ENCODE data around the gene DAB2. TPM values are rescaled to one million over a fixed set of nuclear protein-coding genes. Genes with fewer than 3 reads are reported as not detected.

Gene DAB2
- total and polyA plus RNA-seq, 4 donors, result 21.9 to 255 (median 77.6) TPM

GRCh38 chr5:39371367-39371635 lies 53.5 kb downstream of the DAB2 start:
- no peak overlapping the region for H3K27ac ChIP-seq (ENCODE audit: low read depth in 1 of 2, low read length in 2 of 2)
- WGBS, 2 donors, result 87 to 90% methylated on average over 3 of the region's 3 CpGs
- no peak for DNase-seq
- intact Hi-C loops (cut with DNase I), result no loop called here
- peaks cover 0 to 5% of the 10 kb centered on the region in 2 donors for H3K36me3 ChIP-seq (ENCODE audit: control insufficient read depth in 1 of 2, insufficient read depth in 2 of 2, low read length in 1 of 2)
- H3K4me1 ChIP-seq (ENCODE audit: control insufficient read depth in 1 of 2, insufficient read depth in 2 of 2, low read length in 2 of 2), result no peaks in the 10 kb centered on the region
- no peak overlapping the region for H3K4me3 ChIP-seq (ENCODE audit: low read length in 2 of 2)
- ATAC-seq (ENCODE audit: low FRiP score), result no peak
- no peaks in the 10 kb centered on the region for H3K27me3 ChIP-seq (ENCODE audit: control insufficient read depth in 1 of 2, insufficient read depth in 2 of 2, low read length in 1 of 2)
- no peaks in the 10 kb centered on the region for H3K9me3 ChIP-seq (ENCODE audit: control insufficient read depth, low read length)

GRCh38 chr5:39370555-39371366 lies 54.0 kb downstream of the DAB2 start:
- intact Hi-C loops (cut with DNase I), result no loop called here
- Histone ChIP-seq H3K27ac (ENCODE audit: low read depth in 1 of 2, low read length in 2 of 2) (no peak overlapping the region), H3K36me3 (ENCODE audit: control insufficient read depth in 1 of 2, insufficient read depth in 2 of 2, low read length in 1 of 2) (peaks cover 0 to 5% of the 10 kb centered on the region in 2 donors), H3K27me3 (ENCODE audit: control insufficient read depth in 1 of 2, insufficient read depth in 2 of 2, low read length in 1 of 2) (no peaks in the 10 kb centered on the region), H3K4me3 (ENCODE audit: low read length in 2 of 2) (no peak overlapping the region), H3K4me1 (ENCODE audit: control insufficient read depth in 1 of 2, insufficient read depth in 2 of 2, low read length in 2 of 2) (no peaks in the 10 kb centered on the region), H3K9me3 (ENCODE audit: control insufficient read depth, low read length) (no peaks in the 10 kb centered on the region)
- ATAC-seq (ENCODE audit: low FRiP score) (peak; percentile 26), DNase-seq (no peak)
- WGBS, 2 donors, result 77 to 78% methylated on average over 10 of the region's 10 CpGs

- WGBS, 2 donors, result 79% methylated on average over 5 of the region's 5 CpGs
- no peaks in the 10 kb centered on the region for H3K4me1 ChIP-seq (ENCODE audit: control insufficient read depth in 1 of 2, insufficient read depth in 2 of 2, low read length in 2 of 2)
- no peaks in the 10 kb centered on the region for H3K27me3 ChIP-seq (ENCODE audit: control insufficient read depth in 1 of 2, insufficient read depth in 2 of 2, low read length in 1 of 2)
- ATAC-seq (ENCODE audit: low FRiP score), result no peak
- peaks cover 0 to 5% of the 10 kb centered on the region in 2 donors for H3K36me3 ChIP-seq (ENCODE audit: control insufficient read depth in 1 of 2, insufficient read depth in 2 of 2, low read length in 1 of 2)
- intact Hi-C loops (cut with DNase I), result no loop called here
- no peak overlapping the region for H3K4me3 ChIP-seq (ENCODE audit: low read length in 2 of 2)
- DNase-seq, result no peak
- H3K9me3 ChIP-seq (ENCODE audit: control insufficient read depth, low read length), result no peaks in the 10 kb centered on the region
- H3K27ac ChIP-seq (ENCODE audit: low read depth in 1 of 2, low read length in 2 of 2), result no peak overlapping the region
Observed at GRCh38 chr5:39369123-39369815, 55.5 kb downstream of the DAB2 start.

- no peak for ATAC-seq (ENCODE audit: low FRiP score)
- H3K27ac ChIP-seq (ENCODE audit: low read depth in 1 of 2, low read length in 2 of 2), result no peak overlapping the region
- 44 to 50% methylated on average over 4 of the region's 4 CpGs for WGBS, 2 donors
- H3K36me3 ChIP-seq (ENCODE audit: control insufficient read depth in 1 of 2, insufficient read depth in 2 of 2, low read length in 1 of 2), result peaks cover 0 to 5% of the 10 kb centered on the region in 2 donors
- no peaks in the 10 kb centered on the region for H3K4me1 ChIP-seq (ENCODE audit: control insufficient read depth in 1 of 2, insufficient read depth in 2 of 2, low read length in 2 of 2)
- no peaks in the 10 kb centered on the region for H3K27me3 ChIP-seq (ENCODE audit: control insufficient read depth in 1 of 2, insufficient read depth in 2 of 2, low read length in 1 of 2)
- DNase-seq, result no peak
- intact Hi-C loops (cut with DNase I), result no loop called here
- no peaks in the 10 kb centered on the region for H3K9me3 ChIP-seq (ENCODE audit: control insufficient read depth, low read length)
- no peak overlapping the region for H3K4me3 ChIP-seq (ENCODE audit: low read length in 2 of 2)
Observed at GRCh38 chr5:39368116-39368515, 56.7 kb downstream of the DAB2 start.

- no peaks in the 10 kb centered on the region for H3K9me3 ChIP-seq (ENCODE audit: control insufficient read depth, low read length)
- no peaks in the 10 kb centered on the region for H3K4me1 ChIP-seq (ENCODE audit: control insufficient read depth in 1 of 2, insufficient read depth in 2 of 2, low read length in 2 of 2)
- H3K27me3 ChIP-seq (ENCODE audit: control insufficient read depth in 1 of 2, insufficient read depth in 2 of 2, low read length in 1 of 2), result no peaks in the 10 kb centered on the region
- 68 to 79% methylated on average over 3 of the region's 3 CpGs for WGBS, 2 donors
- no peak overlapping the region for H3K27ac ChIP-seq (ENCODE audit: low read depth in 1 of 2, low read length in 2 of 2)
- no peak overlapping the region for H3K4me3 ChIP-seq (ENCODE audit: low read length in 2 of 2)
- no peak for DNase-seq
- H3K36me3 ChIP-seq (ENCODE audit: control insufficient read depth in 1 of 2, insufficient read depth in 2 of 2, low read length in 1 of 2), result peaks cover 0 to 5% of the 10 kb centered on the region in 2 donors
- intact Hi-C loops (cut with DNase I), result no loop called here
- ATAC-seq (ENCODE audit: low FRiP score), result no peak
Observed at GRCh38 chr5:39367711-39368110, 57.1 kb downstream of the DAB2 start.

- H3K4me1 ChIP-seq (ENCODE audit: control insufficient read depth in 1 of 2, insufficient read depth in 2 of 2, low read length in 2 of 2), result no peaks in the 10 kb centered on the region
- no peaks in the 10 kb centered on the region for H3K27me3 ChIP-seq (ENCODE audit: control insufficient read depth in 1 of 2, insufficient read depth in 2 of 2, low read length in 1 of 2)
- H3K36me3 ChIP-seq (ENCODE audit: control insufficient read depth in 1 of 2, insufficient read depth in 2 of 2, low read length in 1 of 2), result no peaks in the 10 kb centered on the region
- ATAC-seq (ENCODE audit: low FRiP score) (no peak), DNase-seq (no peak)
- 73 to 78% methylated on average over 6 of the region's 6 CpGs for WGBS, 2 donors
- intact Hi-C loops (cut with DNase I), result no loop called here
- no peak within 1 kb of the TSS for H3K4me3 ChIP-seq (ENCODE audit: low read length in 2 of 2)
- H3K9me3 ChIP-seq (ENCODE audit: control insufficient read depth, low read length), result no peaks in the 10 kb centered on the region
- H3K27ac ChIP-seq (ENCODE audit: low read depth in 1 of 2, low read length in 2 of 2), result no peak within 1 kb of the TSS
Observed at GRCh38 chr5:39364367-39364766, 60.4 kb downstream of the DAB2 start, which contains the start of gene C9. Gene C9 (minus strand): TSS chr5:39364495. CDS start chr5:39364464, 31 bp downstream.

DNA sequence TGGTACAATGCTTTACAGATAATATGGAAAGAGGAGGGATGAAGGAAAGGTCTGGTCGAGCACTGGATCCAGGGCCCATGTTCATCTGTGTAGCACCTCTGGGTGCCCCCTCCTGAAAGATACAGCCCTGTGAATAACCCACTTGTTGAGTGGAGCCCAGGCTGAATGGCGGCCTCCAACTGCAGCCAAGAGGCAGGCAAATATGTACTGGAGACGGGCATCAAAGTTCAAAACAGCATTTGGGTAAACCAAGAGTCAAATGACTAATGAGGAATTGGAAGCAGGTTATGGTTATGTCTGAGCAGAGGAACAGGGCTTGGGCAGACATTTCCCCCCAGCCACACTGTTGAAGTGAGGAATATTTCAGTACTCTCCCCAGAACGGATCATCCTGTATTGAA lies 61.6 kb downstream of the DAB2 start:
- intact Hi-C loops (cut with DNase I), result no loop called here
- H3K4me1 ChIP-seq (ENCODE audit: control insufficient read depth in 1 of 2, insufficient read depth in 2 of 2, low read length in 2 of 2), result no peaks in the 10 kb centered on the region
- WGBS, 2 donors, result 83 to 89% methylated on average over 4 of the region's 4 CpGs
- H3K9me3 ChIP-seq (ENCODE audit: control insufficient read depth, low read length), result no peaks in the 10 kb centered on the region
- no peaks in the 10 kb centered on the region for H3K27me3 ChIP-seq (ENCODE audit: control insufficient read depth in 1 of 2, insufficient read depth in 2 of 2, low read length in 1 of 2)
- no peaks in the 10 kb centered on the region for H3K36me3 ChIP-seq (ENCODE audit: control insufficient read depth in 1 of 2, insufficient read depth in 2 of 2, low read length in 1 of 2)
- no peak for DNase-seq
- no peak overlapping the region for H3K27ac ChIP-seq (ENCODE audit: low read depth in 1 of 2, low read length in 2 of 2)
- H3K4me3 ChIP-seq (ENCODE audit: low read length in 2 of 2), result no peak overlapping the region
- no peak for ATAC-seq (ENCODE audit: low FRiP score)

GRCh38 chr5:39362646-39363045 lies 62.1 kb downstream of the DAB2 start:
- ATAC-seq (ENCODE audit: low FRiP score) (no peak), DNase-seq (no peak)
- H3K36me3 ChIP-seq (ENCODE audit: control insufficient read depth in 1 of 2, insufficient read depth in 2 of 2, low read length in 1 of 2), result no peaks in the 10 kb centered on the region
- H3K27me3 ChIP-seq (ENCODE audit: control insufficient read depth in 1 of 2, insufficient read depth in 2 of 2, low read length in 1 of 2), result no peaks in the 10 kb centered on the region
- H3K9me3 ChIP-seq (ENCODE audit: control insufficient read depth, low read length), result no peaks in the 10 kb centered on the region
- no peaks in the 10 kb centered on the region for H3K4me1 ChIP-seq (ENCODE audit: control insufficient read depth in 1 of 2, insufficient read depth in 2 of 2, low read length in 2 of 2)
- no peak overlapping the region for H3K27ac ChIP-seq (ENCODE audit: low read depth in 1 of 2, low read length in 2 of 2)
- 74 to 80% methylated on average over 8 of the region's 8 CpGs for WGBS, 2 donors
- H3K4me3 ChIP-seq (ENCODE audit: low read length in 2 of 2), result no peak overlapping the region
- intact Hi-C loops (cut with DNase I), result no loop called here

DNA sequence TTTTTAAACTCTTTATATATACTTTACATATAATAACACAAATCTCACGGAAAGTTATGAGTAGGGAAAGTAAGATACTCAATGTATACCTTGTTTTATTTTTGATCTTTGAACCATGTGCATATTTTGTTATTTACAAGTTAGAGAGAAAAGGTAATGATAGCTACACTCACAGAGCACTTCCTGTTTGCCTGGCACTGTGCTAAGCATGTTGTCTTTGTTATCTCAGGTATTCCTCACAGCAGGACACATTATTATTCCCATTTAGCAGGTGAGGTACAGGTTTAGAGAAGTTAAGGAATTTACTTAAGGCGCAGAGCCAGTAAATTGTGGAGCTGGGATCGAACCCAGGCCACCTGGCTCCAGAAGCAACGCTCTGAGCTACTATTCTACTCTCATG lies 63.5 kb downstream of the DAB2 start:
- 82 to 90% methylated on average over 4 of the region's 4 CpGs for WGBS, 2 donors
- H3K36me3 ChIP-seq (ENCODE audit: control insufficient read depth in 1 of 2, insufficient read depth in 2 of 2, low read length in 1 of 2), result no peaks in the 10 kb centered on the region
- ATAC-seq (ENCODE audit: low FRiP score) (no peak), DNase-seq (no peak)
- H3K27me3 ChIP-seq (ENCODE audit: control insufficient read depth in 1 of 2, insufficient read depth in 2 of 2, low read length in 1 of 2), result no peaks in the 10 kb centered on the region
- intact Hi-C loops (cut with DNase I), result no loop called here
- no peaks in the 10 kb centered on the region for H3K9me3 ChIP-seq (ENCODE audit: control insufficient read depth, low read length)
- no peaks in the 10 kb centered on the region for H3K4me1 ChIP-seq (ENCODE audit: control insufficient read depth in 1 of 2, insufficient read depth in 2 of 2, low read length in 2 of 2)
- no peak overlapping the region for H3K4me3 ChIP-seq (ENCODE audit: low read length in 2 of 2)
- H3K27ac ChIP-seq (ENCODE audit: low read depth in 1 of 2, low read length in 2 of 2), result no peak overlapping the region
